Stomach (tissue), 4 donors: ENCODE measurements around the gene BOLL.

Source experiments
- POLR2A ChIP-seq, 4 donors: fragments of 450-650 bp; IDR thresholded peaks; one replicate each; pipeline ENCODE4 v1.6.1; 2016; ENCODE audit warnings: antibody characterized with exemption in 4 of 4, control low read depth in 2 of 4, mild to moderate bottlenecking in 1 of 4, moderate library complexity in 1 of 4
- POLR2AphosphoS5 ChIP-seq, 3 donors: sonication (generic); formaldehyde crosslinking; IDR thresholded peaks; one replicate each; pipeline ENCODE4 v1.6.1; 2016; ENCODE audit warnings: antibody characterized with exemption in 3 of 3
- TF ChIP-seq, protein P1 (sequence below), 7 experiments: fragments of 450-650 bp in 4 of 7; fragments of 200-600 bp in 3 of 7; sonication (generic) in 3 of 7; IDR thresholded peaks; one replicate each; pipeline ENCODE4 v1.5.1; 2016 to 2019; ENCODE audit warnings: antibody characterized with exemption in 7 of 7, control low read depth in 2 of 7, mild to moderate bottlenecking in 1 of 7

- TF ChIP-seq, protein P1, sequence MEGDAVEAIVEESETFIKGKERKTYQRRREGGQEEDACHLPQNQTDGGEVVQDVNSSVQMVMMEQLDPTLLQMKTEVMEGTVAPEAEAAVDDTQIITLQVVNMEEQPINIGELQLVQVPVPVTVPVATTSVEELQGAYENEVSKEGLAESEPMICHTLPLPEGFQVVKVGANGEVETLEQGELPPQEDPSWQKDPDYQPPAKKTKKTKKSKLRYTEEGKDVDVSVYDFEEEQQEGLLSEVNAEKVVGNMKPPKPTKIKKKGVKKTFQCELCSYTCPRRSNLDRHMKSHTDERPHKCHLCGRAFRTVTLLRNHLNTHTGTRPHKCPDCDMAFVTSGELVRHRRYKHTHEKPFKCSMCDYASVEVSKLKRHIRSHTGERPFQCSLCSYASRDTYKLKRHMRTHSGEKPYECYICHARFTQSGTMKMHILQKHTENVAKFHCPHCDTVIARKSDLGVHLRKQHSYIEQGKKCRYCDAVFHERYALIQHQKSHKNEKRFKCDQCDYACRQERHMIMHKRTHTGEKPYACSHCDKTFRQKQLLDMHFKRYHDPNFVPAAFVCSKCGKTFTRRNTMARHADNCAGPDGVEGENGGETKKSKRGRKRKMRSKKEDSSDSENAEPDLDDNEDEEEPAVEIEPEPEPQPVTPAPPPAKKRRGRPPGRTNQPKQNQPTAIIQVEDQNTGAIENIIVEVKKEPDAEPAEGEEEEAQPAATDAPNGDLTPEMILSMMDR (IDR thresholded peaks at IDR 0.05), result no peak
- TF ChIP-seq POLR2A (IDR thresholded peaks at IDR 0.05), result no peak
- TF ChIP-seq POLR2AphosphoS5 (IDR thresholded peaks at IDR 0.05), result no peak
Measured at GRCh38 chr2:197798187-197798586, 13.1 kb upstream of the BOLL start.
